Fibroblast of skin of left biceps (primary cell): Measurements from ENCODE around the gene ARMC7.
"Not testable (repeated sequence)": the region's sequence is repeated elsewhere in the genome, so short reads cannot be mapped to it uniquely, and the experiment has no call there.

Source experiments
- DNase-seq, 2 experiments: peaks; one replicate each; pipeline ENCODE4 v3.0.0-alpha.2; 2013; ENCODE audit warnings: low read depth in 2 of 2

The ARMC7 gene

GRCh38 chr17:75154195-75155106 is 44.7 kb downstream of the ARMC7 start, which contains the start of gene JPT1:
Gene JPT1, minus strand, starts transcription at chr17:75154512. Its CDS starts 115 bp downstream, at chr17:75154397.
- DNase-seq = peak; percentile 98

- DNase-seq = no peak
These were observed 45.4 kb downstream of the ARMC7 start for GRCh38 chr17:75155191-75155601.

- not testable (repeated sequence) for DNase-seq
These were observed 48.7 kb downstream of the ARMC7 start for GRCh38 chr17:75158480-75158879.

- no peak for DNase-seq
These were observed 49.6 kb downstream of the ARMC7 start for GRCh38 chr17:75159196-75160031.

GRCh38 chr17:75160211-75160610 is 50.4 kb downstream of the ARMC7 start:
- no peak for DNase-seq

- DNase-seq = no peak
These were observed 53.3 kb downstream of the ARMC7 start for GRCh38 chr17:75163074-75163473.

GRCh38 chr17:75164606-75165005 is 54.8 kb downstream of the ARMC7 start:
- DNase-seq = not testable (repeated sequence)

GRCh38 chr17:75168998-75169397 is 59.2 kb downstream of the ARMC7 start:
- no peak for DNase-seq

- DNase-seq = no peak
These were observed 63.8 kb downstream of the ARMC7 start for GRCh38 chr17:75173526-75173925.

- no peak for DNase-seq
These were observed 65.2 kb downstream of the ARMC7 start for GRCh38 chr17:75174996-75175395.

- no peak for DNase-seq
These were observed 66.9 kb downstream of the ARMC7 start for GRCh38 chr17:75176625-75177024.

- no peak for DNase-seq
These were observed 68.7 kb downstream of the ARMC7 start for GRCh38 chr17:75178453-75178852.
